OCI-LY3 (cell line): ENCODE measurements around the gene TRAF4.

Experiments used
- CTCF ChIP-seq: fragments of 200-600, 300-600 bp; sonication (generic); IDR thresholded peaks from 2 replicates; pipeline ENCODE4 v1.5.1; 2014; ENCODE audit warnings: antibody characterized with exemption, low read length, low read depth
- EZH2phosphoT487 ChIP-seq: fragments of 200-600 bp; shearing (Covaris generic); IDR thresholded peaks from 2 replicates; pipeline ENCODE4 v1.6.1; 2018; ENCODE audit warnings: antibody characterized with exemption, mixed run types, low read depth

GRCh38 chr17:28738680-28739384 lies 5.0 kb upstream of the TRAF4 start:
- TF ChIP-seq CTCF (no peak), EZH2phosphoT487 (no peak)
